ENCODE measurements around the gene PPP1R10.

- TF ChIP-seq CTCF (conservative IDR thresholded peaks at IDR 0.05; ENCODE audit: low read depth, low read length) (no peak), EZH2phosphoT487 (IDR thresholded peaks at IDR 0.05; ENCODE audit: borderline replicate concordance, low read length) (no peak)
Measured at GRCh38 chr6:30618270-30618797, 1.3 kb upstream of the PPP1R10 start.
